ENCODE results near the gene MAP3K1.

The MAP3K1 gene

DNA sequence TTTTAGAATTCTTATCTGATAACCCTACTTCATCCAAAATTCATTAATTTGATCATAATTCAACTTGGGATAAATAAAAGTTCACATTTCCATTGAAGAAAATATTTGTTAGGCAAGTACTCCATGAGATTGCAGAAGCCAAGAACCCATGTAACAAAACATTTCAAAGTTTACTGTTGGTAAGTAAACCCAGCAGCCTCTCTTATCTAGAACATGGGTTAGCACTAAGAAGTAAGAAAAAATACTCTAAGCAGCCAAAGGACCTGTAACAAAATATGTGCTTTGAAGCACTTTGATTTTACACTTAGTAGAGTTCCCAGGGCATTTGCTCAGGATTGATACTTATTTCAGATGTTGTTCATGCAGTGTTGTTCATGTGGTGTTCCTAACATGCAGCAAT lies 8.7 kb downstream of the MAP3K1 start (continued):
- TF ChIP-seq MEIS1 (CRISPR knock-in tag; IDR thresholded peaks at IDR 0.05; ENCODE audit: borderline replicate concordance), result no peak
- TF ChIP-seq ZNF184 (tag by site-specific recombination; IDR thresholded peaks at IDR 0.05), result no peak
- no peak for TF ChIP-seq ZNF830 (tag by site-specific recombination; IDR thresholded peaks at IDR 0.05; ENCODE audit: low read depth)
- no peak for TF ChIP-seq SCRT1 (tag by site-specific recombination; IDR thresholded peaks at IDR 0.05; ENCODE audit: borderline replicate concordance)
- no peak for TF ChIP-seq ZNF623 (tag by site-specific recombination; IDR thresholded peaks at IDR 0.05)

DNA sequence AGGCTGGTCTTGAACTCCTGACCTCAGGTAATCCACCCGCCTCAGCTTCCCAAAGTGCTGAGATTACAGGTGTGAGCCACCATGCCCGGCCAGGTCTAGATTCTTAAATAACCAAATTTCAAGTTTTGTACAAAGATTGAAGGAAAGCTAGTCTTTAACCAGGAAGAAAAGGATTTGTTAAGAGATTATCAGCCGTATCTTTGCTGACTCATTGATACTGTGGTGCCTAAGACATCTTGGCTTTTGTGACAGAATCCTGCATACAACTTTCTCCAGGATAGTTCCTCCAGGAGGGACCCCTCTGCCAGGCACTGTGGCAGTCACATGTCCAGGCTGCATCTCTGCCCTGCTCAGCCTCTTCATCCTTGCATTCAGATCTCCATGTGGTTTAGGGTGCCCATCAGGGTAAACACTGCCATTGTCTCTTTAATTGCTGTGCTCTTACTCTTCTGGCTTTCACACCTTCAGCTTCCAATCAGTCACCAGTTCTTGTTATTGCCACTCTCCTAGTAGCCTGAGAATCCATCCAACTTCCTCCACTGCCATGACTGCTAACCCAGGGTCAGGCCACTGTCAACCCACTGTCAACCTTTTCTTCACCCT lies 10.0 kb downstream of the MAP3K1 start:
- Histone ChIP-seq H3K27ac (ENCODE audit: extremely low read depth, low read depth, low read length) (no peak overlapping the region), H3K4me1 (ENCODE audit: control insufficient read depth, insufficient read depth, low read length) (peaks cover 26% of the 10 kb centered on the region), H3K9me3 (ENCODE audit: control insufficient read depth, insufficient read depth, low read depth, low read length) (no peaks in the 10 kb centered on the region), H3K4me3 (ENCODE audit: low read depth, low read length) (no peak overlapping the region), H3K36me3 (ENCODE audit: control insufficient read depth in 2 of 2, insufficient read depth in 1 of 2, low read length in 2 of 2) (no peaks in the 10 kb centered on the region)
- peak; percentile 48; the same call in 1 of the 2 replicates for TF ChIP-seq PRDM1 (tag by site-specific recombination; IDR thresholded peaks at IDR 0.05)
- TF ChIP-seq, protein P1, sequence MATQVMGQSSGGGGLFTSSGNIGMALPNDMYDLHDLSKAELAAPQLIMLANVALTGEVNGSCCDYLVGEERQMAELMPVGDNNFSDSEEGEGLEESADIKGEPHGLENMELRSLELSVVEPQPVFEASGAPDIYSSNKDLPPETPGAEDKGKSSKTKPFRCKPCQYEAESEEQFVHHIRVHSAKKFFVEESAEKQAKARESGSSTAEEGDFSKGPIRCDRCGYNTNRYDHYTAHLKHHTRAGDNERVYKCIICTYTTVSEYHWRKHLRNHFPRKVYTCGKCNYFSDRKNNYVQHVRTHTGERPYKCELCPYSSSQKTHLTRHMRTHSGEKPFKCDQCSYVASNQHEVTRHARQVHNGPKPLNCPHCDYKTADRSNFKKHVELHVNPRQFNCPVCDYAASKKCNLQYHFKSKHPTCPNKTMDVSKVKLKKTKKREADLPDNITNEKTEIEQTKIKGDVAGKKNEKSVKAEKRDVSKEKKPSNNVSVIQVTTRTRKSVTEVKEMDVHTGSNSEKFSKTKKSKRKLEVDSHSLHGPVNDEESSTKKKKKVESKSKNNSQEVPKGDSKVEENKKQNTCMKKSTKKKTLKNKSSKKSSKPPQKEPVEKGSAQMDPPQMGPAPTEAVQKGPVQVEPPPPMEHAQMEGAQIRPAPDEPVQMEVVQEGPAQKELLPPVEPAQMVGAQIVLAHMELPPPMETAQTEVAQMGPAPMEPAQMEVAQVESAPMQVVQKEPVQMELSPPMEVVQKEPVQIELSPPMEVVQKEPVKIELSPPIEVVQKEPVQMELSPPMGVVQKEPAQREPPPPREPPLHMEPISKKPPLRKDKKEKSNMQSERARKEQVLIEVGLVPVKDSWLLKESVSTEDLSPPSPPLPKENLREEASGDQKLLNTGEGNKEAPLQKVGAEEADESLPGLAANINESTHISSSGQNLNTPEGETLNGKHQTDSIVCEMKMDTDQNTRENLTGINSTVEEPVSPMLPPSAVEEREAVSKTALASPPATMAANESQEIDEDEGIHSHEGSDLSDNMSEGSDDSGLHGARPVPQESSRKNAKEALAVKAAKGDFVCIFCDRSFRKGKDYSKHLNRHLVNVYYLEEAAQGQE (tag by site-specific recombination; IDR thresholded peaks at IDR 0.05), result no peak
- ChIA-PET CTCF (interaction anchor here (0.7 to 2.4 kb wide), 3 partner anchors 13 to 555 kb away, joined by 4 to 8 read pairs (median 5); no protein-coding TSS in a partner anchor), POLR2A (no interaction called here)

DNA sequence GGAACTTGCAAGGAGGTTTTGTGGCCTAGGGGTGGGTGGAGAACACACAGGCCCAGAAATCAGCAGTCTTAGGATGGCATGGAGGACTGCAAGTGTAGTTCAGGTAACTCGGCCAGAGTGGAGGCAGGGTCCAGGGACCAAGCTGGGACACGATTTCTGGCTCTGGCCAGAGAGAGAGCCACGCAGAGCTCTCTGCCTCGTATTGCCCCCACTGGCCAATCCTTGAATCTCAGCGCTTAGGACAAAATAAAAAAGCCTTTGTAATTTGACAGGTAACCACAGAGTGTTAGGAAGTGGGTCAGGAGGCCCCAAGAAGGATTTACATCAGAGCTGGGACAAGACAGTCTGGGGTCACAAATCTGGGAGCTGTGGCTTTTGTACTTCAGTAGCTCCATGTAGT lies 11.7 kb downstream of the MAP3K1 start:
- Histone ChIP-seq H3K4me3 (ENCODE audit: low read depth, low read length) (no peak overlapping the region), H3K4me1 (ENCODE audit: control insufficient read depth, insufficient read depth, low read length) (peaks cover 42% of the 10 kb centered on the region), H3K9me3 (ENCODE audit: control insufficient read depth, insufficient read depth, low read depth, low read length) (no peaks in the 10 kb centered on the region), H3K36me3 (ENCODE audit: control insufficient read depth in 2 of 2, insufficient read depth in 1 of 2, low read length in 2 of 2) (no peaks in the 10 kb centered on the region), H3K27ac (ENCODE audit: extremely low read depth, low read depth, low read length) (no peak overlapping the region)
- CTCF ChIA-PET, result interaction anchor here (0.5 to 2.4 kb wide), 11 partner anchors 10 to 854 kb away, joined by 3 to 8 read pairs (median 4); no protein-coding TSS in a partner anchor
- no peak for TF ChIP-seq TCF7L2 (IDR thresholded peaks at IDR 0.05; ENCODE audit: borderline replicate concordance, low read depth, low read length)
- TF ChIP-seq ZNF202 (tag by site-specific recombination; IDR thresholded peaks at IDR 0.05; ENCODE audit: borderline replicate concordance), result 0 out of 2 replicates have a peak, but pooled peaks have one; percentile 31
- TF ChIP-seq ZNF433 (tag by site-specific recombination; IDR thresholded peaks at IDR 0.05; ENCODE audit: low read depth), result no peak
- no peak for TF ChIP-seq ZNF114 (tag by site-specific recombination; IDR thresholded peaks at IDR 0.05)
- TF ChIP-seq, protein P2, sequence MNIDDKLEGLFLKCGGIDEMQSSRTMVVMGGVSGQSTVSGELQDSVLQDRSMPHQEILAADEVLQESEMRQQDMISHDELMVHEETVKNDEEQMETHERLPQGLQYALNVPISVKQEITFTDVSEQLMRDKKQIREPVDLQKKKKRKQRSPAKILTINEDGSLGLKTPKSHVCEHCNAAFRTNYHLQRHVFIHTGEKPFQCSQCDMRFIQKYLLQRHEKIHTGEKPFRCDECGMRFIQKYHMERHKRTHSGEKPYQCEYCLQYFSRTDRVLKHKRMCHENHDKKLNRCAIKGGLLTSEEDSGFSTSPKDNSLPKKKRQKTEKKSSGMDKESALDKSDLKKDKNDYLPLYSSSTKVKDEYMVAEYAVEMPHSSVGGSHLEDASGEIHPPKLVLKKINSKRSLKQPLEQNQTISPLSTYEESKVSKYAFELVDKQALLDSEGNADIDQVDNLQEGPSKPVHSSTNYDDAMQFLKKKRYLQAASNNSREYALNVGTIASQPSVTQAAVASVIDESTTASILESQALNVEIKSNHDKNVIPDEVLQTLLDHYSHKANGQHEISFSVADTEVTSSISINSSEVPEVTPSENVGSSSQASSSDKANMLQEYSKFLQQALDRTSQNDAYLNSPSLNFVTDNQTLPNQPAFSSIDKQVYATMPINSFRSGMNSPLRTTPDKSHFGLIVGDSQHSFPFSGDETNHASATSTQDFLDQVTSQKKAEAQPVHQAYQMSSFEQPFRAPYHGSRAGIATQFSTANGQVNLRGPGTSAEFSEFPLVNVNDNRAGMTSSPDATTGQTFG (tag by site-specific recombination; IDR thresholded peaks at IDR 0.05; ENCODE audit: borderline replicate concordance), result no peak
- POLR2A ChIA-PET, result interaction anchor here (0.9 kb wide), 1 partner anchor 10 kb away, joined by 6 read pairs; no protein-coding TSS in a partner anchor

DNA sequence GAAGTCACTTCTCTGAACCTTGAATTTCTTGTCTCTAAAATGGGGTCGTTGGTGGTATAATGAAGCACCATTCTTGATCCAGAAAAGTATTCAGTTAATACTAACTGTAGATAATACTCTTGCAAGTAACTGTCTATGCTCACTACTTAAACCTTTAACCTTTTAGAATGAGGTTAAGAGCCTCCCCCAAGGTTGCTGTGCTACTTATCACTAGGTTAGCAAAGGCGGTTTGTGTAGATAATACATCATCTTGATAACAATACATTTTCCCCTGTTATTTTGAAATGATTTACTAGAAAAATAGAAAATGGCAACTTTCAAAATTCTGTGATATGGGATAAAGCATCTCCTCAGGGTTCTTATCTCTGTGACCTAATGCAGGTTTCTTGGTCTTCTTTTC lies 12.6 kb downstream of the MAP3K1 start:
- ChIA-PET POLR2A (interaction anchor here (0.9 kb wide), 1 partner anchor 9 kb away, joined by 6 read pairs; no protein-coding TSS in a partner anchor), CTCF (interaction anchor here (0.7 to 2.4 kb wide), 6 partner anchors 10 to 563 kb away, joined by 4 to 8 read pairs (median 5); no protein-coding TSS in a partner anchor)
- H3K9me3 ChIP-seq (ENCODE audit: control insufficient read depth, insufficient read depth, low read depth, low read length), result no peaks in the 10 kb centered on the region
- H3K4me3 ChIP-seq (ENCODE audit: low read depth, low read length), result no peak overlapping the region
- no peak overlapping the region for H3K27ac ChIP-seq (ENCODE audit: extremely low read depth, low read depth, low read length)
- H3K36me3 ChIP-seq (ENCODE audit: control insufficient read depth in 2 of 2, insufficient read depth in 1 of 2, low read length in 2 of 2), result no peaks in the 10 kb centered on the region
- H3K4me1 ChIP-seq (ENCODE audit: control insufficient read depth, insufficient read depth, low read length), result peaks cover 47% of the 10 kb centered on the region
- TF ChIP-seq, protein P2 (tag by site-specific recombination; IDR thresholded peaks at IDR 0.05; ENCODE audit: borderline replicate concordance), result no peak
- TF ChIP-seq, protein P3, sequence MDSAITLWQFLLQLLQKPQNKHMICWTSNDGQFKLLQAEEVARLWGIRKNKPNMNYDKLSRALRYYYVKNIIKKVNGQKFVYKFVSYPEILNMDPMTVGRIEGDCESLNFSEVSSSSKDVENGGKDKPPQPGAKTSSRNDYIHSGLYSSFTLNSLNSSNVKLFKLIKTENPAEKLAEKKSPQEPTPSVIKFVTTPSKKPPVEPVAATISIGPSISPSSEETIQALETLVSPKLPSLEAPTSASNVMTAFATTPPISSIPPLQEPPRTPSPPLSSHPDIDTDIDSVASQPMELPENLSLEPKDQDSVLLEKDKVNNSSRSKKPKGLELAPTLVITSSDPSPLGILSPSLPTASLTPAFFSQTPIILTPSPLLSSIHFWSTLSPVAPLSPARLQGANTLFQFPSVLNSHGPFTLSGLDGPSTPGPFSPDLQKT (IDR thresholded peaks at IDR 0.05; ENCODE audit: borderline replicate concordance, low read depth, low read length), result no peak
- TF ChIP-seq ZNF132 (tag by site-specific recombination; IDR thresholded peaks at IDR 0.05; ENCODE audit: borderline replicate concordance) (no peak), ZNF747 (tag by site-specific recombination; IDR thresholded peaks at IDR 0.05) (no peak), GLIS2 (tag by site-specific recombination; IDR thresholded peaks at IDR 0.05) (no peak), ZNF521 (tag by site-specific recombination; IDR thresholded peaks at IDR 0.05) (no peak), ZNF514 (tag by site-specific recombination; IDR thresholded peaks at IDR 0.05) (no peak), ZNF169 (tag by site-specific recombination; IDR thresholded peaks at IDR 0.05) (no peak)
